Esophagus mucosa (tissue), 1 donor: ENCODE measurements around the gene SLC25A45. TPM values are rescaled to one million over a fixed set of nuclear protein-coding genes. Genes with fewer than 3 reads are reported as not detected.

Experiments
- ATAC-seq: fragments of 200-7000 bp; cut with Tn5 transposase; one replicate; pipeline ENCODE4 v1.9.1; 2020
- total RNA-seq: library from RNA; stranded (reverse); gene quantifications from one replicate; pipeline ENCODE4 v1.2.4, GENCODE V29; 2023
- donor health status: DM: yes; HTN: yes; CAD: no.

The SLC25A45 gene
- total RNA-seq, 1 donor from 2014 or later: 3.4 TPM

DNA sequence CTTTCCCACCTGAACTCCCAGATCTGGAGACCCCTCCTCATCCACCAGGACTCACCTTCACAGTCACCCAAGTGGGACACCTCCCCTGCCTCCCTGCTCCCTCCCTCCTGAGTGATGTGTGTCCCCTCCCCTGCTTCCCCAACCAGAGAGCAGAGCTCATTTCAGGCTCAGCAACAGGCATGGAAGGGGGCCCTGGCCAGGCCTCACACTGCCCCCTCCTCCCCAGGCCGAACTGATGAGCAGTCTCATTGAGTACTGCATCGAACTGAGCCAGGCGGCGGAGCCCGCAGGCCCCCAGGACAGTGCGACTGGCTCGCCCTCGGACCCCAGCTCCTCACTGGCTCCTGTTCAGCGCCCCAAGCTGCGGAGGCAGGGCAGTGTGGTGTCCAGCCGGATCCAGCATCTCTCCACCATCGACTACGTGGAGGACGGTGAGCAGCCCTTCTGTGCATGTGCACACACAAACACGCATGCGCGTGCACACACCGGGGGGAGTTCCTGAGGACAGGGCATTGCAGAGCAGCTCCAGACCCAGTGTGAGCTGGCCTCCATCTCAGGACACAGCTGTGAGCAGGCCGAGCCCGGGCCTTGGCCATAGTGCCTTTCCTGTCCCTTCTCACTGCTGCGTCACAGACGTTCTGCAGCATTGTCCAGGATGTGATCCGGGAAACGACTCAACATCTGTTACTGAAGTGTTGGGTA lies 22.3 kb upstream of the SLC25A45 start:
- ATAC-seq: peak; percentile 21

DNA sequence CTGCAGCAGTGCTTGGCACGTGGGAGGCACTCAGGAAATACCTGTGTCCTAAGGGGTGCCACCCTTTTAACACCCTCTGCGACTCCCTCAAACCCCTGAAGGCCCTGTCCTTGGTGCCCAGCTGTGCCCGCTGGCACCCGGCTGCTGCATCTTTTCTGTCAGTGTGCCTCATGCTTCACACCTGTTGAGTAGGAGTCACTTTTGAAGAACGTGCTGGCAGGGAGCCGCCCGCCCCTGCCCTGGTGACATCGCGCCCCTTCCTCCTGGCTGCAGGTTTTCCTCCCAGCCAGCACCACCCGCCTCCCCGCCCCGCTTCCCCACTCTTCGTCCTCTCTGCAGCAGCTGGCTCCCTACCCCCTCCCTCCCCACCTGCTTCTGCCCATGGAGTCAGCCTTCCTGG lies 21.8 kb upstream of the SLC25A45 start:
- peak; percentile 2 for ATAC-seq

- ATAC-seq: no peak
Observed at GRCh38 chr11:65403607-65404121, 21.2 kb upstream of the SLC25A45 start.

GRCh38 chr11:65402790-65403189 lies 20.3 kb upstream of the SLC25A45 start:
- no peak for ATAC-seq

DNA sequence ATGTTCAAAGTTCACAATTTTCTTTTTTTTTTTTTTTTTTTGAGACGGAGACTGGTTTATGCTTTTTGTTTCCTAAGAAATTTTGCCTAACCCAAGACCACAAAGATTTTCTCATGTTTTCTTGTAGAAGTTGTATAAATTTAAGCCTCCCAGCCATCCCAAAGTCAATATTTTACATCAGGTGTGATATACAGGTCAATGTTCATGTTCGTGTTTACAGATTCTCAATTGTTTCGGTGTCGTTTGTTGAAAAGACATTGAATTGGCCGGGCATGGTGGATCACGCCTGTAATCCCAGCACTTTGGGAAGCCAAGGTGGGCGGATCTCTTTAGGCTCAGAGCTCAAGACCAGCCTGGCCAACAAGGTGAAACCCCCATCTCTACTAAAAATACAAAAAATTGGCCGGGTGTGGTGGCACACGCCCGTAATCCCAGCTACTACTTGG lies 19.4 kb upstream of the SLC25A45 start:
- ATAC-seq: no peak

- ATAC-seq: no peak
Observed at GRCh38 chr11:65401073-65401802, 18.8 kb upstream of the SLC25A45 start.

- no peak for ATAC-seq
Observed at GRCh38 chr11:65400307-65401072, 18.0 kb upstream of the SLC25A45 start.

DNA sequence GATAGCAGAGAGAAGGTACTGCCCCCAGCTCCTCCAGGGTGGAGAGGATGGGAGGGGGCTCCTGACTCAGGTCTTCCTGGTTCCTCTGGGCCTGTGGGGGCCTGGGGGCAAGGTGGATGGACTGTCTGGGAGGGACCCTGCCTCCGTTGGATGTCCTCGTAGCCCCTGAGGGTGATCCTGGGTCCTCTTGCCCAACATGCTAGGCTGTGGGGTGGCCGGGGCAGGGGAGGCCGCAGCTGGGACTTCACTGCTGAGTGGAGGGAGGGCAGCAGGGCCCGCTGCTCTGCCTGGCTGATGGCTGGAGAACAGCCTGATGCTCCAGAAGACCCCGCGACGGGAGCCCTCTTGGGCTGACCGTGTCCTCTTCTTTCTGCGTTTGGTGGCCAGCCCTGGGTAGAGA lies 17.4 kb upstream of the SLC25A45 start:
- ATAC-seq: no peak

DNA sequence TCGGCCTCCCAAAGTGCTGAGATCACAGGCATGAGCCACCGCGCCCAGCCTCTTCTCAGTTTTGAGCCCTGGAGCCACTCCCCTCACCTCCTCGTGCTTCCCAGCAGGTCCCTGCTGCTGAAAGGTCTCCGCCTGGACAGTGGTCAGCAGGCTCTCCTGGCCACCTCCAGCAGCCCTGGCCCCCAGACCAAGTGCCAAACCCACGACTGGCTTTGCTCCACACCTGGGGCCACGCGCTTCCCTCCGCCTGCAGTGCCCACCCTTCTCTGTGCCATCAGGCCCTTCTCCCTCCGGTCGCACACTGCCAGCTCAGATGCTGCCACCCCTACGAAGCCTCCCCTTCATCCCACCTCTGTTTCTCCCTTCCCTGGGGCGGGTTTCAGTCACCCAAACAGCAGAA lies 16.8 kb upstream of the SLC25A45 start:
- no peak for ATAC-seq

- no peak for ATAC-seq
Observed at GRCh38 chr11:65398362-65398910, 16.0 kb upstream of the SLC25A45 start.

GRCh38 chr11:65396769-65397745 lies 14.6 kb upstream of the SLC25A45 start:
- no peak for ATAC-seq

GRCh38 chr11:65395961-65396530 lies 13.6 kb upstream of the SLC25A45 start:
- ATAC-seq: no peak

DNA sequence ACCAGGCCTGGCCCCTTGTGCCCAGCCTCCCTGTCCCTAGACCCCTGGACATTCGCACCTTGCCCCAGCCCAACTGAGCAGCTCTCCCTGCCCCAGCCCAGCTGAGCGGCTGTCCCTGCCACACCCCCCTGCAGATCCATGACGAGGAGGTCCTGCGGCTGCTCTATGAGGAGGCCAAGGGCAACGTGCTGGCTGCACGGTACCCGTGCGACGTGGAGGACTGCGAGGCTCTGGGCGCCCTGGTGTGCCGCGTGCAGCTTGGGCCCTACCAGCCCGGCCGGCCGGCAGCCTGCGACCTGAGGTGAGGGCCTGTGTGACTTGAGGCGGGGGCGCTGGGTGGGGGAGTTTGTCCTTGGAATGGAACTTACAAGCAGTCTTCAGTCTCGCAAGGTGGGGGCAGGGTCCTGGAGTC lies 11.7 kb upstream of the SLC25A45 start:
- ATAC-seq: no peak

DNA sequence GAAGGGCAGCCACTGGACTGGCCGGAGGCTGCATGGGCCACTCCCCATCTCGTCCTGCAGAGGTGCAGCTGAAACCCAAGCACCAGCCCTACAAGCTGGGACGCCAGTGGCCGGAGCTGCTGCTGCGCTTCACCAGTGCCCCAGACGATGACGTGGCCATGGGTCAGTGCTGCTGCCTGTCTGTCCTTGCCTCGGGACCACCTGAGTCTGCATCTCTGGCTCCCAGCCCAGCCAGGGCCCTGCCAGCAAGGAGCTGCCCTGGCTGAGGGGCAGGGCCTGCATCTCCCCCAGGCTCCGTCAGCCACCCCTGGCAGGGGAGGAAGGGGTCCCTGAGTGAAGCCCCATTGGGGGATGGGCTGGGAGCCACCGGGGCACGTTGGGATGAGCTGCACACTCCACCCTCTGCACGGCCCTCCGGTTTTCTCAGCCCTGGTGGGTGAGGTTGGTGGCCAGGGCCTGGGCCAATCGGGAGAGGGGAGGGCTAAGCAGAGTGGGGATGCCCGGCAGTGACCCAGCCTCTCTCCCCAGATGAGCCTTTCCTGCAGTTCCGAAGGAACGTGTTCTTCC lies 11.2 kb upstream of the SLC25A45 start:
- no peak for ATAC-seq

DNA sequence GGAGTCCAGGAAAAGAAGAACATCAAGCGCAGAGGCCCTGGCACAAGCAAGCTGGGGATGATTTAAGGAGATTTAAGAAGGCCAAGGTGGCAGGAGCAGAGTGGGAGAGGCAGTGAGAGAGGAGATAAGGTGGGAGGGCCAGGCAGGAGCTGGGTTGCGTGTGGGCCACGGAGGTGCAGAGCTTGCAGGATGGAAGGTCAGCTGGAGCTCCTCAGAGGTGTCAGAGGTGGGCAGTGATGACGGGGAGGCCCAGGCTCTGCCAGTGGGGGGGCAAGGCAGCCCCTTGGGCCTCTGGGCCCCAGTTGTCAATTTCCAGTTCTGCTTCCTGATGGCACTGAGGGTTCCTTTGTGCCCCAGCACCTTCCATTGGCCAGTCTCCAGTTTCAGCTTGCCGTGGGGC lies 10.5 kb upstream of the SLC25A45 start:
- ATAC-seq: no peak

- ATAC-seq: no peak
Observed at GRCh38 chr11:65392186-65392829, 9.9 kb upstream of the SLC25A45 start.

- ATAC-seq: no peak
Observed at GRCh38 chr11:65390996-65391395, 8.6 kb upstream of the SLC25A45 start.

GRCh38 chr11:65390099-65390941 lies 7.9 kb upstream of the SLC25A45 start:
- ATAC-seq: peak; percentile 1

DNA sequence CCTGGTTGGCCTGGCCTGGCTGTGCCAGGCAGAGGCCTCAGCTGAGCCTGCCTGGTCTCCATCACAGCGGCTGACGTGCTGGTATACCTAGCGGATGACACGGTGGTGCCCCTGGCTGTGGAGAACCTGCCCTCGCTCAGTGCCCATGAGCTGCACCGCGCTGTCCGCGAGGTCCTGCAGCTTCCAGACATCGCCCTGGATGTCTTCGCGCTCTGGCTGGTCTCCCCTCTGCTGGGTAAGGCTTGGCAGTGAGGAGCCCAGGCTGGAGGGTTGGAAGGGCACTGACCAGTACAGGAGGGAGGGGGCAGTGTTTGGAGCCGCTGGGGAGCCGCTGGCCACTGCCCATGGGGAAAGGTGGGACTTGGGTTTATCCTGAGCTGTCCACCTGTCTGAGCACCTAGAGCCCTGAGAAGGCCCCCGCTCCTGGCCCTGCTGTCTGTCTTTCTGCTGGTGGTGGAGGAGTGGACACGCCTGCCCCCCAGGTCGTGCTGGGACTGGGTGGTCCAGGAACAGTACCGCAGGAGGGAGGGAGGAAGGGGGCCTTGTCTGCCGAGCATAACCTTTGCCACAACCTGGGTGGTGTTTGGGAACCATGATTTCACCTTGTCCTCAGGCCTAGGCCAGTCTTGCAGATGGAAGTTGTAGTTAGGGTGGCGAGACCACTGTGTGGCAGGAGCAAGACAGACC lies 7.0 kb upstream of the SLC25A45 start:
- ATAC-seq: no peak
